ENCODE results near the gene BCL2L11. TPM values are rescaled to one million over a fixed set of nuclear protein-coding genes. Genes with fewer than 3 reads are reported as not detected.

Gene BCL2L11
- total RNA-seq, 1 donor from 2014 or later: 29.0 TPM

- peak; percentile 55 to 63 for DNase-seq (ENCODE audit: low read depth in 2 of 2)
Measured at GRCh38 chr2:111168528-111169239, 48.0 kb downstream of the BCL2L11 start.

DNA sequence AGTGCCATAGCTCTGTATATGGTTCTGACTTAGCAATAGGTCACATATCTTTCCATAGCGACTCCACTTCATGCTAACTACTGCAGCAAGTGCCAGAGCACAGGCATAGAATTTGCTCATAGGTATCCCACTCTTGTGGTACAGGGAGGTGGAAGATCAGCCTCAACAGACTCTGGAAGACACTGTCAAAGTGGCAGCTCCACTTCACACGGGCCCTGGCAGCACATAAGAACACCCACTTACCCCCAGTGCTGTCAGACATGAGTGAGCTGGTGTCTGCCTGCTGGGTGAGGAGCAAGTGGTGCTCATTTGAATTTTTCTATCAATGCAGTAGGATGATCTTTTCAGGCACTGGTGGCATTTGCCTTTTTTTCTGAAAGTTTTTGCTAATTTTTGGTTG lies 48.6 kb downstream of the BCL2L11 start:
- no peak for DNase-seq (ENCODE audit: low read depth in 2 of 2)

DNA sequence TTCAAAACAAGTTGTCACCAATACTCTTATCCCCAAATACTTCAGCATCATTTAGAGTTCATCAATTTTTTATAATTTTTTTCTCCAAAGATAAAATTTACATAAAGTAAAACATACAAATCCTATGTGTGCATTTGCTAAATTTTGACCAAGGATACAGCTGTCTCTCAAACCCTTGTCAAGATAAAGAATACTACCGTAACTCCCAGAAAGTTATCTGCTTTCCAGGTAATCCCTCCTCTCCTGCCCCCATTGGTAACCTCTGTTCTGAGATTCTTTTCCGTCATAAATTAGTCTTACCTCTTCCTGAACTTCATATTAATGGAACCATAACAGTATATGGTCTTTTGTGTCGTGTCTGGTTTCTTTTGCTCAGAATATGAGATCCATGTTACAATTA lies 49.2 kb downstream of the BCL2L11 start:
- DNase-seq (ENCODE audit: low read depth in 2 of 2): no peak

GRCh38 chr2:111171337-111171930 lies 50.7 kb downstream of the BCL2L11 start:
- no peak for DNase-seq (ENCODE audit: low read depth in 2 of 2)

GRCh38 chr2:111172666-111173065 lies 52.0 kb downstream of the BCL2L11 start:
- no peak for DNase-seq (ENCODE audit: low read depth in 2 of 2)

DNA sequence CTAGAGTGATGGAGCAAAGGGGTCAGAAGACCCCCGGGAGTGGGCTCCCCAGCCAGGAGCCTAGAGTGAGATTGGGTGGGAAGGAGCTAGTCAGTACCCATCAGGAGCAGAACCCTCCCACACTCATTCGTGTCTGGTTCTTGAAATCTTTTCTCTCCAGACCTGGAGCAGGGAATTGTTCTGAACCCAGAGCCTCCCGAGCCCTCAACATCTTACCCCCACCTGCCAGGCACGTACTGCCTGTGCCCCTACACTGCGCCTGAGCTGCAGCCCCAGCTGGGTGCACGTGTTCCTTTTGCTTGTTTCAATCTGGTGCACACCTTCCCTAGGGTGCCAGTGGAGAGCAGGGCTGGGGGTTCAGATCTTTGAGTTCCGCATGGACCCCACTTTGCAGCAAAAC lies 52.6 kb downstream of the BCL2L11 start:
- DNase-seq (ENCODE audit: low read depth in 2 of 2): no peak

DNA sequence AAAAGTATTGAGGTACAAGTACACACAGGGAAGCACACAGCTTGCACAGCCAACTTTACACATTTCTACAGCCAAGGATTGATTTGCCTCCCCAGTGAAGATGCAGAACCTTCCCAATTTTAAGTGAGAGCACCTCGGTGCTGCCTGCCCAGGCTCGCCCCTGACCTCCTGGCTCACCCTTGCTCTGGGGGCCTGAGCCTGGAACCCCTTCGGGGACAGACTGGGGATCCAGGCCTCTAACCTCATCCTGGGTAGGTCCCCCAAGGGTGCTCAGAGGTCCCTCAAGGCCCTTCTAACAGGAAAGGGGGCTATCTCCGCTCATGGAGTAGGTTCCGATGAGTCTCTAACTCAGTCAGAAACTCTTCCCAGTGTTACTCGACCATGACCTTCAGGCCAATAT lies 53.1 kb downstream of the BCL2L11 start:
- DNase-seq (ENCODE audit: low read depth in 2 of 2): no peak

- no peak for DNase-seq (ENCODE audit: low read depth in 2 of 2)
Measured at GRCh38 chr2:111175615-111176014, 54.9 kb downstream of the BCL2L11 start.

DNA sequence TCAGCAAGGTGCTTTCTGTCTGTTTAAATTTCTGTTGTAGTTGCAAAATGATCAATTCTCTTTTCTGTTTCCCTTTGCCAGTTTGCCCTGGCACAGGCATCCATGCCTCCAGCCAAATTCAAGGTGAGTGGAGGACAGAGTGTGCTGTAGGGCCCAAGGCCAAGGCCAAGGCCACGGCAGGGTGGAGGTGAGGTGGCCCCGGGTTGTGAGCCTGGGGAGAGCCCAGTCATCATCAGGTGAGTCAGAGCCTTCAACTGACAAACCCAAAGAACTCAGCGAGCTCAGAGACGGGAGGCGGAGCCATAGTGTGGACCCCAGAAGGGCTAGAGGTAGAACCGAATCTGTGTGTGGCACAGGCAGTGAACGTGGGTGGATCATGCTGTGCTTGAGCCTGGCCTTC lies 55.7 kb downstream of the BCL2L11 start:
- DNase-seq (ENCODE audit: low read depth in 2 of 2): no peak

- no peak for DNase-seq (ENCODE audit: low read depth in 2 of 2)
Measured at GRCh38 chr2:111176867-111177266, 56.2 kb downstream of the BCL2L11 start.

DNA sequence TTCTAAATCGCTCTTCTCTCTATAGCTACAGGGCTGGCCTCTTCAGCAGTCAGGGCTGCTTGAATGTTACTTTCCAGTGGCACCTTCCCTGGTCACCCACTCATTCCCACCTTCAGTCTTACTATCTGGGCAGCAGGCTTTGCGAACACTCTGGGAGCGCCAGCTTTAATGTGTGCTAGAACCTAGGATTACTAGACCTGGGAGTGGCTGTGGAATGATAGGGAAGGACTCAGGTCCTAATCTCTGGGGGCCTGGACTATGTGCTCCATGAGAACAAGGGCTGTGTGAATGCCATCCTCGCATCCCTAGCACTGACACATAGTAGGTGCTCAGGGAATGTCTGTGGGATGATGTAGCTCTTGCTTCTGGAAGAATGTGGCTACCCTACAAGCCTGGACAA lies 57.6 kb downstream of the BCL2L11 start:
- no peak for DNase-seq (ENCODE audit: low read depth in 2 of 2)

- no peak for DNase-seq (ENCODE audit: low read depth in 2 of 2)
Measured at GRCh38 chr2:111178730-111179405, 58.2 kb downstream of the BCL2L11 start.

DNA sequence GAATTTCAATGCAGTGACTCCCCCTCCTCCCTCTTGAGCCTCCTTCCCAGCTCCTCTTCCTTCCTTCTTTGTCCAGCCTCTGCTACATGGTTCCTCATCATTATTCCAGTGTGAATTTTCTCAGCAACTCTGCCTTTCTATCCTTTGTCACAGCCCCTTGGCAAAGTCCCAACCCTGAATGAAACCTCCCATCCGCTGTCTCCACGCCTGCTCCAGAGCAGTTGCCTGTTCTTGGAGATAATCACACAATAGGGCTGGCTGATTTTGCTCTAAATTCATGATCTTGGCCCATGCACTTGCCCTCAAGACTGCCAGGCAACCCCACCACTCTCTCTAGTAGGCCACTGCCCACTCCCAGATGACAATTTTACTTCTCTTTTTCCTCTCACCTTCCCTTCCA lies 61.4 kb downstream of the BCL2L11 start:
- DNase-seq (ENCODE audit: low read depth in 2 of 2): no peak

GRCh38 chr2:111182740-111183139 lies 62.0 kb downstream of the BCL2L11 start:
- no peak for DNase-seq (ENCODE audit: low read depth in 2 of 2)

GRCh38 chr2:111184725-111185310 lies 64.1 kb downstream of the BCL2L11 start:
- DNase-seq (ENCODE audit: low read depth in 2 of 2): no peak

DNA sequence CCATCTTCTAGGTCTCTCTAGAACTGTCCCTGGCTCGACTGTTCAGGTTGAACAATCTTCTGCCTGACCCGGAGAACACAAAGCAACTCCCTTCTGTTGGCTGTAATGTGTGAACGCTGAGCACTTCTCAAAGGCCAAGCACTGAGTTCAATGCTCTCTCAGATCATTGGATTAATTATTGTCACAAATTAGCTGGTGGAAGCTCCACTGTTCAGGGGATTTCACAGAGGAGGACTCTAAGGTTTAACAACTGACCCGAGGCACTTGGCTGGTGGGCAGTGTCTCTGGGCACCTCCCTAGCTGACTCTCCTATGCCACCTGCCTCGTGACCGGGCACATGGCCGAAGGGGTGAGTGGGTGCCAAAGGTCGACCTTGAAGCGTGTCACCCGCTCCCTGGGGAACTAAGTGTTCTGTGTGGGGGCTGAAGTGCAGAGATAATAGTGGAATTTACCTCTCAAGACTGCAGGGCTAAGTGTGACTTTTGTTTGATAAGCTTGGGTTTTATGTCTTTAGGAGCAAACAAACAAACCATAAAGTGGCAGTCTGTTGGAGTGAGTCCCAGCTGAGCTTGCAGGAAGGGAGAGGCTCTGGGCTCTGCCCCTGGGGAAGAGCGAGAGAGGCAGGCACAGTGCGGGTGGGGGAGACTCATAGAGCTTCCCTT lies 64.8 kb downstream of the BCL2L11 start:
- no peak for DNase-seq (ENCODE audit: low read depth in 2 of 2)

GRCh38 chr2:111186121-111186715 lies 65.5 kb downstream of the BCL2L11 start:
- DNase-seq (ENCODE audit: low read depth in 2 of 2): no peak

GRCh38 chr2:111186933-111187332 lies 66.2 kb downstream of the BCL2L11 start:
- no peak for DNase-seq (ENCODE audit: low read depth in 2 of 2)

- DNase-seq (ENCODE audit: low read depth in 2 of 2): no peak
Measured at GRCh38 chr2:111188681-111189080, 68.0 kb downstream of the BCL2L11 start.

- no peak for DNase-seq (ENCODE audit: low read depth in 2 of 2)
Measured at GRCh38 chr2:111189106-111189505, 68.4 kb downstream of the BCL2L11 start.

- no peak for DNase-seq (ENCODE audit: low read depth in 2 of 2)
Measured at GRCh38 chr2:111190816-111191540, 70.3 kb downstream of the BCL2L11 start.

Data from lung microvascular endothelial cell (primary cell).